Testis (tissue), 2 donors: ENCODE results near the gene ALDH3B2.

Source experiments
- CTCF ChIP-seq, 3 experiments: fragments of 450-650 bp in 2 of 3; fragments of 200-600 bp in 1 of 3; sonication (generic) in 1 of 3; IDR thresholded peaks; one replicate each; pipeline ENCODE4 v1.5.1; 2016 to 2019; ENCODE audit warnings: antibody characterized with exemption in 3 of 3, mild to moderate bottlenecking in 2 of 3, moderate library complexity in 1 of 3
- POLR2A ChIP-seq: fragments of 450-650 bp; IDR thresholded peaks from one replicate; pipeline ENCODE4 v1.6.1; 2017; ENCODE audit warnings: antibody characterized with exemption, mild to moderate bottlenecking, moderate library complexity

- no peak for TF ChIP-seq CTCF (IDR thresholded peaks at IDR 0.05)
- no peak for TF ChIP-seq POLR2A
These were observed 521 bp downstream of the ALDH3B2 start for GRCh38 chr11:67673902-67674301.
